ENCODE data around the gene PLA2G4A.

DNA sequence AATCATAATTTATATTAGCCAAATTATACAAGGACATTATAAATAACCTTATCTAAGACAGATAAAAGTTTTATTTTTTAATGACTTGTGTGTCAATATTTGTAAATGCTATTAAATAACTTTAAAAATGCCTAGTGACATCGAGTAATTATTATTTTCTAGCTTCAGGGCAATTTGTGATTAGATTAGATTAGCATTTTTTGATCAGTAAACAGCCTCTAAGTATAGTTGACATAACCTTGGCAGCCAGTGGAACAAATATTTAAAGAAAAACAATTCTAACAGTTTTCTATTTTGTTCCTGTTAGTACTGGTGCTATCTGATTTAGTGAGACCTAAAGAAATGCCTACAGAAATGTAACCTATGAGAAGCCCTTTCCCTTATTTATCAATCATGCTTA, 169.1 kb downstream of the PLA2G4A start:
- TF ChIP-seq POLR2A (IDR thresholded peaks at IDR 0.05), result no peak
- TF ChIP-seq, protein P1, sequence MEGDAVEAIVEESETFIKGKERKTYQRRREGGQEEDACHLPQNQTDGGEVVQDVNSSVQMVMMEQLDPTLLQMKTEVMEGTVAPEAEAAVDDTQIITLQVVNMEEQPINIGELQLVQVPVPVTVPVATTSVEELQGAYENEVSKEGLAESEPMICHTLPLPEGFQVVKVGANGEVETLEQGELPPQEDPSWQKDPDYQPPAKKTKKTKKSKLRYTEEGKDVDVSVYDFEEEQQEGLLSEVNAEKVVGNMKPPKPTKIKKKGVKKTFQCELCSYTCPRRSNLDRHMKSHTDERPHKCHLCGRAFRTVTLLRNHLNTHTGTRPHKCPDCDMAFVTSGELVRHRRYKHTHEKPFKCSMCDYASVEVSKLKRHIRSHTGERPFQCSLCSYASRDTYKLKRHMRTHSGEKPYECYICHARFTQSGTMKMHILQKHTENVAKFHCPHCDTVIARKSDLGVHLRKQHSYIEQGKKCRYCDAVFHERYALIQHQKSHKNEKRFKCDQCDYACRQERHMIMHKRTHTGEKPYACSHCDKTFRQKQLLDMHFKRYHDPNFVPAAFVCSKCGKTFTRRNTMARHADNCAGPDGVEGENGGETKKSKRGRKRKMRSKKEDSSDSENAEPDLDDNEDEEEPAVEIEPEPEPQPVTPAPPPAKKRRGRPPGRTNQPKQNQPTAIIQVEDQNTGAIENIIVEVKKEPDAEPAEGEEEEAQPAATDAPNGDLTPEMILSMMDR (IDR thresholded peaks at IDR 0.05), result no peak
- TF ChIP-seq EP300 (IDR thresholded peaks at IDR 0.05), result no peak
